ENCODE measurements around the gene KRT79.

KRT79 gene

GRCh38 chr12:52817699-52818238 lies 16.3 kb downstream of the KRT79 start:
- DNase-seq: no peak

GRCh38 chr12:52817003-52817698 lies 17.0 kb downstream of the KRT79 start:
- no peak for DNase-seq

- no peak for DNase-seq
Observed at GRCh38 chr12:52815676-52816588, 18.2 kb downstream of the KRT79 start.

GRCh38 chr12:52815161-52815560 lies 18.9 kb downstream of the KRT79 start:
- no peak for DNase-seq

GRCh38 chr12:52814710-52815155 lies 19.4 kb downstream of the KRT79 start:
- no peak for DNase-seq

GRCh38 chr12:52813885-52814709 lies 20.0 kb downstream of the KRT79 start, which contains the start of gene KRT4:
Gene KRT4 (minus strand): TSS chr12:52814116. CDS start chr12:52814058, 58 bp downstream.
- no peak for DNase-seq

- DNase-seq: no peak
Observed at GRCh38 chr12:52813203-52813819, 20.8 kb downstream of the KRT79 start.

- DNase-seq: no peak
Observed at GRCh38 chr12:52812749-52813148, 21.4 kb downstream of the KRT79 start.

GRCh38 chr12:52812073-52812400 lies 22.1 kb downstream of the KRT79 start:
- no peak for DNase-seq

- DNase-seq: no peak
Observed at GRCh38 chr12:52811191-52812072, 22.7 kb downstream of the KRT79 start.

- DNase-seq: no peak
Observed at GRCh38 chr12:52810554-52810953, 23.6 kb downstream of the KRT79 start.

GRCh38 chr12:52809166-52809565 lies 24.9 kb downstream of the KRT79 start:
- DNase-seq: no peak

- DNase-seq: no peak
Observed at GRCh38 chr12:52808573-52809160, 25.4 kb downstream of the KRT79 start.

GRCh38 chr12:52807544-52808470 lies 26.3 kb downstream of the KRT79 start:
- DNase-seq: no peak

- no peak for DNase-seq
Observed at GRCh38 chr12:52806821-52807543, 27.1 kb downstream of the KRT79 start.

GRCh38 chr12:52806169-52806811 lies 27.8 kb downstream of the KRT79 start:
- DNase-seq: no peak

- no peak for DNase-seq
Observed at GRCh38 chr12:52805739-52806138, 28.4 kb downstream of the KRT79 start.

- no peak for DNase-seq
Observed at GRCh38 chr12:52805000-52805399, 29.1 kb downstream of the KRT79 start.

- no peak for DNase-seq
Observed at GRCh38 chr12:52802442-52802841, 31.7 kb downstream of the KRT79 start.
